ENCODE results near the gene P3H3.

DNA sequence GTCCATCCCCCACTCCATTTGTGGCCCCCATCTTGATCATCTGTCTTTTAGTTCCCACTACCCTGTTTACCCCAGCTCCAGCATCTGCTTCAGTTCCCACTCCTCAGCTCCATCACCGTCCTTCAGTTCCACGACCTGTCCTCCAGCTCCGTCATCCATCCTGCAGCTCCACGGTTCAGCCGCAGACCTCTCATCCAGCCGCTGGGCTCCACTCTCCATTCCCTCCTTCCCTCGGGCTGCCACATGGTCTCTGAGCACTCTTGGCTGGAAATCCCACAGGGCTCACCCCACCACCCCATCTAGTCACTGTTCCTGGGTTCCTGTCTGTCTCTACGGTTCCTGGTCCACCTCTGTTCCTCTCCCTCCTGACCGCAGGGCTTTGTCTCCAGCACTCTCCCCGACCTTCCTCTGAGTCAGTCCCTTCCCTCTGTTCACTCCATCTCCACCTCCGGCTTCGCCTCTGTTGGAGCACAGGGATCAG is 3.3 kb upstream of the P3H3 start:
- TF ChIP-seq CTCF (conservative IDR thresholded peaks at IDR 0.05 in 1 of 2, IDR thresholded peaks at IDR 0.05 in 1 of 2; ENCODE audit: extremely low read depth in 1 of 2, insufficient read depth in 1 of 2, low read depth in 1 of 2, low read length in 2 of 2): no peak
- TF ChIP-seq EZH2 (IDR thresholded peaks at IDR 0.05; ENCODE audit: borderline replicate concordance, low read length): no peak
